Tibial artery (tissue), 4 donors: Measurements from ENCODE around the gene FBXO44.
A peak's percentile ranks its signal among the peaks of the same experiment; 100 is the strongest.

Source experiments
- DNase-seq, 2 donors: peaks; one replicate each; pipeline ENCODE4 v3.0.0-alpha.2; 2019
- H3K27ac ChIP-seq, 2 donors: fragments of 200-600 bp; sonication (generic) in 1 of 2; 1 replicate in 1 of 2; 2 replicates in 1 of 2; pipeline ENCODE4 v1.5.1; 2018 to 2019; ENCODE audit warnings: mild to moderate bottlenecking in 1 of 2
- H3K27me3 ChIP-seq, 2 donors: fragments of 200-600 bp; sonication (generic) in 1 of 2; one replicate each; pipeline versions ENCODE4 v1.5.1 to v1.6.0; 2016 to 2019
- H3K36me3 ChIP-seq, 3 donors: fragments of 200-600 bp; sonication (generic) in 2 of 3; one replicate each; pipeline ENCODE4 v1.5.1; 2016 to 2019; ENCODE audit warnings: mild to moderate bottlenecking in 2 of 3
- H3K4me1 ChIP-seq, 4 donors: fragments of 200-600 bp; sonication (generic) in 2 of 4; 1 replicate in 3 of 4; 2 replicates in 1 of 4; pipeline ENCODE4 v1.5.1; 2016 to 2019
- H3K4me3 ChIP-seq, 2 donors: fragments of 200-600 bp; sonication (generic) in 1 of 2; 1 replicate in 1 of 2; 2 replicates in 1 of 2; pipeline ENCODE4 v1.5.1; 2018 to 2019; ENCODE audit warnings: mild to moderate bottlenecking in 2 of 2
- H3K9me3 ChIP-seq, 3 donors: fragments of 200-600 bp; sonication (generic) in 1 of 3; one replicate each; pipeline ENCODE4 v1.5.1; 2016 to 2019
- CTCF ChIP-seq, 2 experiments: fragments of 200-600 bp in 1 of 2; fragments of 450-650 bp in 1 of 2; IDR thresholded peaks; one replicate each; pipeline ENCODE4 v1.5.1; 2017 to 2019; ENCODE audit warnings: antibody characterized with exemption in 2 of 2, mild to moderate bottlenecking in 1 of 2, moderate library complexity in 1 of 2
- intact Hi-C: fragments of 100-400 bp; cut with DNase I; formaldehyde crosslinking; loops from one replicate; pipeline ENCODE4 v1.15.0; 2023; ENCODE audit warnings: low total_unique reads

Gene FBXO44

GRCh38 chr1:11645670-11646265 lies 8.9 kb upstream of the FBXO44 start:
- Histone ChIP-seq H3K4me3 (no peak overlapping the region), H3K27me3 (peaks cover 0 to 65% of the 10 kb centered on the region in 2 donors), H3K9me3 (no peaks in the 10 kb centered on the region), H3K27ac (no peak overlapping the region), H3K36me3 (no peaks in the 10 kb centered on the region), H3K4me1 (peaks cover 0 to 34% (median 22%) of the 10 kb centered on the region in 4 donors)
- DNase-seq = peak; percentile 55 to 80
- intact Hi-C loops = loop anchor here (5.0 kb wide), 1 partner anchor 603 kb away; no protein-coding TSS in a partner anchor
- TF ChIP-seq CTCF (IDR thresholded peaks at IDR 0.05) = peak; percentile 55 to 68

DNA sequence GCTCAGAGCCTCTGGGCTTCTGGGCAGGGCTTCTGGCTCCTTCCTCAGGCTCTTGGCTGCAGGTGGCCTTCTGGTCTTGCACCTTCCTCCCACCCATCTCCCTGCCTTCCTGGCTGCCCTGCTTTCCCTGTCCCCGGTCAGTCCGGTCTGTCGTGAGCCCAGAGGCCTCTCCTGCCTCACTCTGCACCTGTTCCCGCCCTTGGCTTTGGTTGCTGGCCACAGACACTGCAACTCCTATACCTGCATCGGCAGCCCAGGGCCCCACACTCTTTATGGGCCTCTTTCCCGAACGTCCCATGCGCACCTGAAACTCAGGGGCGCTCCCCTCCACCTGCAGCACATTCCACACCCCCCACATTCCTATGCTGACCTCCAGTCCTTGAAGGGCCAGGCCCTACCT lies 8.4 kb upstream of the FBXO44 start:
- H3K9me3 ChIP-seq = no peaks in the 10 kb centered on the region
- H3K4me1 ChIP-seq = peaks cover 0 to 37% (median 24%) of the 10 kb centered on the region in 4 donors
- no peak overlapping the region for H3K27ac ChIP-seq
- no peak for DNase-seq
- no peak for TF ChIP-seq CTCF (IDR thresholded peaks at IDR 0.05)
- H3K4me3 ChIP-seq = no peak overlapping the region
- peaks cover 0 to 60% of the 10 kb centered on the region in 2 donors for H3K27me3 ChIP-seq
- intact Hi-C loops = loop anchor here (5.0 kb wide), 1 partner anchor 604 kb away; no protein-coding TSS in a partner anchor
- H3K36me3 ChIP-seq = no peaks in the 10 kb centered on the region

GRCh38 chr1:11647333-11647732 lies 7.3 kb upstream of the FBXO44 start:
- Histone ChIP-seq H3K9me3 (no peaks in the 10 kb centered on the region), H3K4me1 (peaks cover 0 to 35% (median 24%) of the 10 kb centered on the region in 4 donors), H3K27me3 (peaks cover 0 to 51% of the 10 kb centered on the region in 2 donors), H3K4me3 (no peak overlapping the region), H3K36me3 (no peaks in the 10 kb centered on the region), H3K27ac (no peak overlapping the region)
- intact Hi-C loops = loop anchor here (5.0 kb wide), 1 partner anchor 605 kb away; no protein-coding TSS in a partner anchor
- no peak for DNase-seq
- no peak for TF ChIP-seq CTCF (IDR thresholded peaks at IDR 0.05)

GRCh38 chr1:11648039-11648438 lies 6.6 kb upstream of the FBXO44 start:
- H3K27ac ChIP-seq = no peak overlapping the region
- H3K4me3 ChIP-seq = no peak overlapping the region
- H3K9me3 ChIP-seq = no peaks in the 10 kb centered on the region
- no peaks in the 10 kb centered on the region for H3K36me3 ChIP-seq
- peaks cover 0 to 48% of the 10 kb centered on the region in 2 donors for H3K27me3 ChIP-seq
- no peak for TF ChIP-seq CTCF (IDR thresholded peaks at IDR 0.05)
- DNase-seq = no peak
- peaks cover 0 to 37% (median 24%) of the 10 kb centered on the region in 4 donors for H3K4me1 ChIP-seq
- intact Hi-C loops = loop anchor here (5.0 kb wide), 1 partner anchor 606 kb away; no protein-coding TSS in a partner anchor

GRCh38 chr1:11648732-11649158 lies 5.9 kb upstream of the FBXO44 start:
- no peak overlapping the region for H3K4me3 ChIP-seq
- intact Hi-C loops = loop anchor here (5.0 kb wide), 1 partner anchor 606 kb away; no protein-coding TSS in a partner anchor
- no peak for TF ChIP-seq CTCF (IDR thresholded peaks at IDR 0.05)
- no peaks in the 10 kb centered on the region for H3K9me3 ChIP-seq
- H3K27me3 ChIP-seq = peaks cover 0 to 48% of the 10 kb centered on the region in 2 donors
- no peaks in the 10 kb centered on the region for H3K36me3 ChIP-seq
- DNase-seq = no peak
- H3K4me1 ChIP-seq = peaks cover 0 to 40% (median 24%) of the 10 kb centered on the region in 4 donors
- H3K27ac ChIP-seq = no peak overlapping the region
